ENCODE measurements around the gene PREX1. TPM values are rescaled to one million over a fixed set of nuclear protein-coding genes. Genes with fewer than 3 reads are reported as not detected.

The PREX1 gene
- total RNA-seq, 1 donor from 2014 or later = 2.9 TPM

- Mint-ChIP-seq H3K27me3 (peaks cover 15% of the 10 kb centered on the region), H3K4me1 (ENCODE audit: low read depth) (peaks cover 3% of the 10 kb centered on the region), H3K36me3 (ENCODE audit: insufficient read depth) (no peaks in the 10 kb centered on the region), H3K4me3 (ENCODE audit: low read depth) (no peak overlapping the region), H3K27ac (no peak overlapping the region), H3K9me3 (ENCODE audit: low read depth) (peaks cover 4% of the 10 kb centered on the region)
- no peak for DNase-seq (ENCODE audit: low spot score, unreplicated experiment)
- TF ChIP-seq, protein P1, sequence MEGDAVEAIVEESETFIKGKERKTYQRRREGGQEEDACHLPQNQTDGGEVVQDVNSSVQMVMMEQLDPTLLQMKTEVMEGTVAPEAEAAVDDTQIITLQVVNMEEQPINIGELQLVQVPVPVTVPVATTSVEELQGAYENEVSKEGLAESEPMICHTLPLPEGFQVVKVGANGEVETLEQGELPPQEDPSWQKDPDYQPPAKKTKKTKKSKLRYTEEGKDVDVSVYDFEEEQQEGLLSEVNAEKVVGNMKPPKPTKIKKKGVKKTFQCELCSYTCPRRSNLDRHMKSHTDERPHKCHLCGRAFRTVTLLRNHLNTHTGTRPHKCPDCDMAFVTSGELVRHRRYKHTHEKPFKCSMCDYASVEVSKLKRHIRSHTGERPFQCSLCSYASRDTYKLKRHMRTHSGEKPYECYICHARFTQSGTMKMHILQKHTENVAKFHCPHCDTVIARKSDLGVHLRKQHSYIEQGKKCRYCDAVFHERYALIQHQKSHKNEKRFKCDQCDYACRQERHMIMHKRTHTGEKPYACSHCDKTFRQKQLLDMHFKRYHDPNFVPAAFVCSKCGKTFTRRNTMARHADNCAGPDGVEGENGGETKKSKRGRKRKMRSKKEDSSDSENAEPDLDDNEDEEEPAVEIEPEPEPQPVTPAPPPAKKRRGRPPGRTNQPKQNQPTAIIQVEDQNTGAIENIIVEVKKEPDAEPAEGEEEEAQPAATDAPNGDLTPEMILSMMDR (IDR thresholded peaks at IDR 0.05; ENCODE audit: unreplicated experiment) = no peak
These were observed 75.9 kb downstream of the PREX1 start for GRCh38 chr20:48751871-48752270.

- no peaks in the 10 kb centered on the region for H3K36me3 Mint-ChIP-seq (ENCODE audit: insufficient read depth)
- H3K9me3 Mint-ChIP-seq (ENCODE audit: low read depth) = peaks cover 4% of the 10 kb centered on the region
- H3K27ac Mint-ChIP-seq = no peak overlapping the region
- peaks cover 15% of the 10 kb centered on the region for H3K27me3 Mint-ChIP-seq
- TF ChIP-seq, protein P1 (IDR thresholded peaks at IDR 0.05; ENCODE audit: unreplicated experiment) = no peak
- no peak for DNase-seq (ENCODE audit: low spot score, unreplicated experiment)
- H3K4me1 Mint-ChIP-seq (ENCODE audit: low read depth) = peaks cover 3% of the 10 kb centered on the region
- H3K4me3 Mint-ChIP-seq (ENCODE audit: low read depth) = no peak overlapping the region
These were observed 76.7 kb downstream of the PREX1 start for GRCh38 chr20:48750941-48751635.

- Mint-ChIP-seq H3K27me3 (peaks cover 15% of the 10 kb centered on the region), H3K4me3 (ENCODE audit: low read depth) (no peak overlapping the region), H3K4me1 (ENCODE audit: low read depth) (peaks cover 3% of the 10 kb centered on the region), H3K9me3 (ENCODE audit: low read depth) (peaks cover 4% of the 10 kb centered on the region), H3K36me3 (ENCODE audit: insufficient read depth) (no peaks in the 10 kb centered on the region), H3K27ac (no peak overlapping the region)
- TF ChIP-seq, protein P1 (IDR thresholded peaks at IDR 0.05; ENCODE audit: unreplicated experiment) = no peak
- DNase-seq (ENCODE audit: low spot score, unreplicated experiment) = no peak
These were observed 77.4 kb downstream of the PREX1 start for GRCh38 chr20:48750376-48750775.

DNA sequence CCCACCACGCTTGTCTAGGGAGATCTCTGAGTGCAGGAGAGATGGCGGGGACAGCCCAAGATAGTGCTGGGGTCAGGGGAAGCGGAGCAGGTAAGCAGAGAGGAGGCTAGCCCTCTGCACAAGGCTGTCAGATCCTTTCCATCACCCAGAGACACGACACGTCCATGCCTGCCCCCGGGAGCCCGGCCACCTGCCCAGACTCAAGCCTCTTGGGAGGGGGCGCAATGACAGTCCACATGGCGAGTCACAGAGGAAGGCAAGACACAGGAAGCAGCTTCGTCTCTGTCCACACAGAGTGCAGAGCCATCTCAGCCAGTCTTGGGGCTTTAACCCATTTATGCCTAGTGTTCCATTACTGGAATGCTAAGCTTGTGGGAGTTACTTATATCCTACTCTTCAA is 78.4 kb downstream of the PREX1 start:
- TF ChIP-seq, protein P1 (IDR thresholded peaks at IDR 0.05; ENCODE audit: unreplicated experiment) = no peak
- Mint-ChIP-seq H3K27me3 (peaks cover 15% of the 10 kb centered on the region), H3K36me3 (ENCODE audit: insufficient read depth) (no peaks in the 10 kb centered on the region), H3K27ac (no peak overlapping the region), H3K4me3 (ENCODE audit: low read depth) (no peak overlapping the region), H3K4me1 (ENCODE audit: low read depth) (peaks cover 3% of the 10 kb centered on the region), H3K9me3 (ENCODE audit: low read depth) (no peaks in the 10 kb centered on the region)
- DNase-seq (ENCODE audit: low spot score, unreplicated experiment) = no peak

DNA sequence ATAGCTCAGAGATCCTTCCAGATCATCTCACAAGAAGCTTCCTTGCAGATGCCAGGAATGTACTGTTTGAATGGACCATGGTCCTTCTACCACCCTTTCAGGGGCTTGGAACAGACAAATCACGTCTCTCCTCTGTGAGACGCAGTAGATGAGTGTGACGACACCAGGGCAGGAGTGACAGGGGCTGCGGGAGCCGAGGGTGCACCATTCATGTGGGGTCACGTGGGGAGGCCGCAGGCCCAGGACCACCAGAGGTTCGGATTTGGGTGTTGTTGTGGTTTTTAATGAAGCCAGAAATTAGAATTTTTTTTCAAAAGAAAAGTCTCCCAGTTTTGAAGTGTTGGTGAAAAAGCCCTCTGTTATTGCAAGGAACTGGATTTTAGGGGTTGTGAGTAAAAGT is 79.2 kb downstream of the PREX1 start:
- H3K27me3 Mint-ChIP-seq = peaks cover 15% of the 10 kb centered on the region
- no peaks in the 10 kb centered on the region for H3K36me3 Mint-ChIP-seq (ENCODE audit: insufficient read depth)
- H3K4me1 Mint-ChIP-seq (ENCODE audit: low read depth) = peaks cover 3% of the 10 kb centered on the region
- TF ChIP-seq, protein P1 (IDR thresholded peaks at IDR 0.05; ENCODE audit: unreplicated experiment) = no peak
- H3K9me3 Mint-ChIP-seq (ENCODE audit: low read depth) = no peaks in the 10 kb centered on the region
- H3K27ac Mint-ChIP-seq = no peak overlapping the region
- no peak overlapping the region for H3K4me3 Mint-ChIP-seq (ENCODE audit: low read depth)
- no peak for DNase-seq (ENCODE audit: low spot score, unreplicated experiment)

Data from progenitor cell of endocrine pancreas (in vitro differentiated cells).